GM21528 (cell line): ENCODE results near the gene ELOVL7.
"Not testable (repeated sequence)": the region's sequence is repeated elsewhere in the genome, so short reads cannot be mapped to it uniquely, and the experiment has no call there.

Source experiments
- ATAC-seq: cut with Tn5 transposase; IDR thresholded peaks from one replicate; pipeline ENCODE4 v1.9.1; 2021; ENCODE audit warnings: mild to moderate bottlenecking, moderate library complexity; ENCODE audit not compliant: unreplicated experiment, low FRiP score

The ELOVL7 gene

GRCh38 chr5:60833520-60833919 lies 10.5 kb downstream of the ELOVL7 start:
- no peak for ATAC-seq

- ATAC-seq = peak; percentile 57
These were observed 13.4 kb downstream of the ELOVL7 start for GRCh38 chr5:60830581-60831127.

GRCh38 chr5:60829490-60830266 lies 14.4 kb downstream of the ELOVL7 start:
- no peak for ATAC-seq

GRCh38 chr5:60827201-60827600 lies 16.9 kb downstream of the ELOVL7 start:
- no peak for ATAC-seq

- peak; percentile 78 for ATAC-seq
These were observed 17.4 kb downstream of the ELOVL7 start for GRCh38 chr5:60826653-60827052.

GRCh38 chr5:60823574-60823973 lies 20.5 kb downstream of the ELOVL7 start:
- ATAC-seq = no peak

- no peak for ATAC-seq
These were observed 21.8 kb downstream of the ELOVL7 start for GRCh38 chr5:60822285-60822556.

GRCh38 chr5:60821488-60822284 lies 22.4 kb downstream of the ELOVL7 start:
- ATAC-seq = no peak

GRCh38 chr5:60820593-60821487 lies 23.2 kb downstream of the ELOVL7 start:
- ATAC-seq = no peak

GRCh38 chr5:60816138-60816537 lies 27.9 kb downstream of the ELOVL7 start:
- ATAC-seq = not testable (repeated sequence)

GRCh38 chr5:60814498-60814897 lies 29.6 kb downstream of the ELOVL7 start:
- no peak for ATAC-seq

GRCh38 chr5:60812426-60812825 lies 31.6 kb downstream of the ELOVL7 start:
- ATAC-seq = no peak

GRCh38 chr5:60811105-60811504 lies 33.0 kb downstream of the ELOVL7 start:
- no peak for ATAC-seq

- peak; percentile 91 for ATAC-seq
These were observed 33.5 kb downstream of the ELOVL7 start for GRCh38 chr5:60810438-60811085.

GRCh38 chr5:60809891-60810425 lies 34.1 kb downstream of the ELOVL7 start:
- no peak for ATAC-seq

GRCh38 chr5:60806591-60807243 lies 37.4 kb downstream of the ELOVL7 start:
- no peak for ATAC-seq

GRCh38 chr5:60805463-60805862 lies 38.6 kb downstream of the ELOVL7 start:
- no peak for ATAC-seq

GRCh38 chr5:60803712-60804111 lies 40.4 kb downstream of the ELOVL7 start:
- ATAC-seq = no peak

- no peak for ATAC-seq
These were observed 41.1 kb downstream of the ELOVL7 start for GRCh38 chr5:60802986-60803385.
